ENCODE data around the gene NUP58.

The NUP58 gene

DNA sequence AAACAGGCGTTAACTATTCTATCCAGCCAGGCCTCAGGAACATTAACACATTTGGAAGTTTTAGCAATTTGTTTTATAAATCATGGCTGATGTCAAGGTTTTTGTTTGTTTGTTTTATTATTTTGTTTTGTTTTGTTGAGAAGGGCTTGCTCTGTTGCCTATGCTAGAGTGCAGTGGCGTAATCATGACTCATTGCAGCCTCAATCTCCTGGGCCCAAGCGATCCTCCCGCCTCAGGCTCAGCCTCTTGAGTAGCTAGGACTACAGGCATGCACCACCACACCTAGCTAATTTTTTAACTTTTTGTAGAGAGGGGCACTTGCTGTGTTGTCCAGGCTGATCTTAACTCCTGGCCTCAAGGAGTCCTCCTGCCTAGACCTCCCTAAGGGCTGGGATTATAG lies 28.3 kb downstream of the NUP58 start:
- H3K4me3 ChIP-seq, result no peak overlapping the region
- DNase-seq (ENCODE audit: low spot score), result no peak
- TF ChIP-seq, protein P1, sequence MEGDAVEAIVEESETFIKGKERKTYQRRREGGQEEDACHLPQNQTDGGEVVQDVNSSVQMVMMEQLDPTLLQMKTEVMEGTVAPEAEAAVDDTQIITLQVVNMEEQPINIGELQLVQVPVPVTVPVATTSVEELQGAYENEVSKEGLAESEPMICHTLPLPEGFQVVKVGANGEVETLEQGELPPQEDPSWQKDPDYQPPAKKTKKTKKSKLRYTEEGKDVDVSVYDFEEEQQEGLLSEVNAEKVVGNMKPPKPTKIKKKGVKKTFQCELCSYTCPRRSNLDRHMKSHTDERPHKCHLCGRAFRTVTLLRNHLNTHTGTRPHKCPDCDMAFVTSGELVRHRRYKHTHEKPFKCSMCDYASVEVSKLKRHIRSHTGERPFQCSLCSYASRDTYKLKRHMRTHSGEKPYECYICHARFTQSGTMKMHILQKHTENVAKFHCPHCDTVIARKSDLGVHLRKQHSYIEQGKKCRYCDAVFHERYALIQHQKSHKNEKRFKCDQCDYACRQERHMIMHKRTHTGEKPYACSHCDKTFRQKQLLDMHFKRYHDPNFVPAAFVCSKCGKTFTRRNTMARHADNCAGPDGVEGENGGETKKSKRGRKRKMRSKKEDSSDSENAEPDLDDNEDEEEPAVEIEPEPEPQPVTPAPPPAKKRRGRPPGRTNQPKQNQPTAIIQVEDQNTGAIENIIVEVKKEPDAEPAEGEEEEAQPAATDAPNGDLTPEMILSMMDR (IDR thresholded peaks at IDR 0.05), result no peak
- no peak overlapping the region for H3K27ac ChIP-seq

DNA sequence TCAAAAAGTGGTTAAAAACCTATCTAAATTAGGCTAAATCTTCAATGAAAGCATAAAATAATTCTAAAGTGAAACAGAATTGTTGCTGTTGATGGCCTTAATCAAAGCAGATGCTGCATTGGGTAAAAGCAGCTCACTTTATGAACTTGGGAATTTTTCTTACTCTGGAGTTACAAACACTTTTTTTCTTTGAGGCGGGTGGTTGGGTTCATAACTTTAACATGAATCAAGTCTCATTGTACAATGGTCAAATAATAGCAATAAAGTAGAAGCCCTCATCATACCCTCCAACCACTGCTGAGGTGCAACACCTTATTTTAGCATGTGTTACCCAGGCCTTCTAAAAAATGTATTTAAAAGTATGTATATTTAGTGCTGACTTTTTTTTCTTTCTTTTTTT lies 29.1 kb downstream of the NUP58 start:
- DNase-seq (ENCODE audit: low spot score), result no peak
- no peak overlapping the region for H3K4me3 ChIP-seq
- no peak overlapping the region for H3K27ac ChIP-seq
- TF ChIP-seq, protein P1 (IDR thresholded peaks at IDR 0.05), result no peak

DNA sequence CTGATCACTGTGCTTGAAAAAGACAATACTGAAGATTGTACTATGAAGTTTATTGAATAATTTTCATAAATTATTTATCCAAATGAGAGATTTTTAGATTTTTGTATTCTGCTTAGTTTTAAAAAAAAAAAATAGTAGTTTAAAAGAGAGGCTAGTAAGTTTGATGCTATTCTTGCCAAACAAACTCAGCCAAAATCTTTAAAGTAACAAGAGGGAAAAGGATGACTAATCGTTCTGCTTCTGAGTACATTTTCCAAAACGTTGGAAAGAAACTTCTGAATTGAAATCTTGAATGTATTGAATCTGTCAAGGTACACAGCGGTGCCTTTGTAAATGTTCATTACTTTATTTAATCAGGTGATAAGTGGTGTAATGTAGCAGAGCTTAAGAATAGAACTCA lies 34.4 kb downstream of the NUP58 start:
- no peak overlapping the region for H3K27ac ChIP-seq
- TF ChIP-seq, protein P1 (IDR thresholded peaks at IDR 0.05), result no peak
- no peak overlapping the region for H3K4me3 ChIP-seq
- DNase-seq (ENCODE audit: low spot score), result no peak

DNA sequence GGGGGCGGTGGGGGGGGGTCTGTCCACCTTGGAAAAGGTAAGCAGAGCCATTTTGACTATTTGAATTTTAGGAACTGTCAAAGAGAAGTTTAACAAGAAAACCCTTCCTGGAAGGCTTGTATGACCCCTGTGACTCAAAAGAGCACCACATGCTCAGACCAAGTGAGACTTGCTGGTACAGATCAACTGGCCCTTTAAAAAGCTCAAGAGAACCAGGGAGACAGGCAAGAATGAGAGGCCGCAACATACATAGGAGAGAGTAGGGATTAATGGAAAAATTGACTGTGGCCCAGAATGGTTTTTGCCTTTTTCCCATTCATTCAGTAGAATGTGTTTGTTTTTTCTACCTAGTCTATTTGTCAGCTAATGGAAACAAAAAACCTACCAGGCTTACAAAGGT lies 44.2 kb downstream of the NUP58 start:
- Histone ChIP-seq H3K27ac (no peak overlapping the region), H3K4me3 (no peak overlapping the region)
- TF ChIP-seq, protein P1 (IDR thresholded peaks at IDR 0.05), result no peak
- DNase-seq (ENCODE audit: low spot score), result no peak

DNA sequence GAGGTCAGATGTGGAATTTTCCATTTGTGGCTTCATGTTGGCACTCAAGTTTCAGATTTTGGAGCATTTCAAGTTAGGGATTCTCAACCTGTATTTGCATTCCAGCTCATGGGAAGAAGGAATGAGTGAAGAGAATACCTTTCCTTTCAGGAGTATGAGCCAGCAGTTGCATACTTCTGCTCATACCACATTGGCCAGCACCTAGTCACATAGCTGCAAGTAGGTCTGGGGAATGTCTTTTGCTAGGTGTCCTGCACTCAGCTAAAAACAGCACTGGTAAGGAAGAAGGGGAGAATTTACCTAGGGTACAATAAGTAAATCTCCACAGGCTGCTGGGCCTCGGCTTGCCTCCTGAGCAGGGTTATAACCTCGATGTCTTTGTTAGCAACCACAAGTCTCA lies 45.7 kb downstream of the NUP58 start:
- TF ChIP-seq, protein P1 (IDR thresholded peaks at IDR 0.05), result no peak
- no peak for DNase-seq (ENCODE audit: low spot score)
- Histone ChIP-seq H3K27ac (no peak overlapping the region), H3K4me3 (no peak overlapping the region)

DNA sequence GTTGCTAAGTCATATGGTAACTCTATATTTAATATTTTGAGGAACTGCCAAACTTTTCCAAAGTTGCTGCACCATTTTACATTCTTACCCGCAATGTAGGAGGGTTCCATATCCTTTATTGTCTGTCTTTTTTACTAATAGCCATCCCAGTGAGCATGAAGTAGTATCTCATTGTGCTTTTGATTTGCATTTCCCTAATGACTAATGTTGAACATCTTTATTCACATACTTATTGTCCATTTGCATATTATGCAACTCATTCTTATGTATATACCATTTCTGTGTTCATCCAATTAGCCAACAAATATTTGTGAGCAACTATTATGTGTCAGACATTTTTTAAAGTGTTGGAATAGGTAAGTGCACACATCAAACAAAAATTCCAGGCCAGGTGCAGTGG lies 50.0 kb downstream of the NUP58 start:
- DNase-seq (ENCODE audit: low spot score), result no peak
- TF ChIP-seq, protein P1 (IDR thresholded peaks at IDR 0.05), result no peak
- no peak overlapping the region for H3K4me3 ChIP-seq
- H3K27ac ChIP-seq, result no peak overlapping the region

DNA sequence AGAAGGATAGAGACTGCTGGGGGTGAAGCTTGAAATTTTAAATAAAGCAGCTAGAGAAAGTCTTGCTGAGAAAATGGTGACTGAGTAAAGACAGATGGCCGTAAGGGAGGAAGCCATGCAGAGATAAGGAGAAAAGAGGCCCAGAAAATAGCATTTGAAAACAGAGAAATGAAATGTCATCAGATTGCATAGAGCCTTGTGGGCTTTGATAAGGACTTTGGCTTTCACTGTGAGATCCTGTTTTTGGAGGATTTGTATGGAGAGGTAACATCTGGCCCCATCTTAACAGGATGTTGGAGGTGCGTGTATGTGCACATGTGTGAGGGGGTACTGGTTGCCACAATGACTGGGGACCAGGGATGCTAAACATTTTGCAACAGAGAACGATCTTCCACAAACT lies 50.8 kb downstream of the NUP58 start:
- no peak overlapping the region for H3K27ac ChIP-seq
- no peak overlapping the region for H3K4me3 ChIP-seq
- no peak for DNase-seq (ENCODE audit: low spot score)

More for the DNA sequence above, 50.8 kb downstream of the NUP58 start:
- TF ChIP-seq, protein P1 (IDR thresholded peaks at IDR 0.05), result no peak
